Activated gamma-delta T cell (primary cell): ENCODE results near the gene VWCE.

Experiments
- DNase-seq: peaks from one replicate; lab custom pipeline; 2025; lab: John Stamatoyannopoulos, UW

Gene VWCE

DNA sequence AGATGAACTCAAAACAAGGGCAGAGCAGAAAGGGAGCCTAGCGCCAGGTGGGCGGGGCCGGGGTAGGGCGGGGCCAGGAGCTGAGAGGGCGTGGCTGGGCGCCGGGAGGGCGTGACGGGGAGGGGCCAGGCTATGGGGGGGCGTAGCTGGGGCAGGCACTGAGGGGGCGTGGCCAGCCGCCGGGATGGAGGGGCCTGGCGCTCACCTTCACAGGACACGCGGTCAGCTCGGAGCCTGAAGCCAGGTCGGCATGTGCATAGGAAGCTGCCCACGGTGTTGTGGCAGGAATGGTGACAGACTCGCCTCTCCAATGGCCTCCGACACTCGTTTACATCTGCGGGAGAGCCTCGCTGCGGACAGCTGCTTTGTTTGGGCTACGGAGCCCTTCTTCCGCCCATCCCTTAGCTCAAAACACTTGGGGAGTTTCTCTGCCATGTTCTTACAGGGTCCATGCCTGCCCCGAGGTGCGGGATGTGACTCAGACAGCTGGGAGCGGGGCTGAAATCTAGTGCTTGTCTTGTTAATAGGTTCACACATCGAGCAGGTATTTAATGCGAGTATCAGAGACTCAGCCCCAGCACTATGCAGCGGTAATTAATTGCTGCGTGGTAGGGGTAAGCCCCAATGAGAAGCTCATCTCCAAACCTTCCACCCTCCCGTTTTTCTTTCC is 13.4 kb downstream of the VWCE start:
- no peak for DNase-seq

DNA sequence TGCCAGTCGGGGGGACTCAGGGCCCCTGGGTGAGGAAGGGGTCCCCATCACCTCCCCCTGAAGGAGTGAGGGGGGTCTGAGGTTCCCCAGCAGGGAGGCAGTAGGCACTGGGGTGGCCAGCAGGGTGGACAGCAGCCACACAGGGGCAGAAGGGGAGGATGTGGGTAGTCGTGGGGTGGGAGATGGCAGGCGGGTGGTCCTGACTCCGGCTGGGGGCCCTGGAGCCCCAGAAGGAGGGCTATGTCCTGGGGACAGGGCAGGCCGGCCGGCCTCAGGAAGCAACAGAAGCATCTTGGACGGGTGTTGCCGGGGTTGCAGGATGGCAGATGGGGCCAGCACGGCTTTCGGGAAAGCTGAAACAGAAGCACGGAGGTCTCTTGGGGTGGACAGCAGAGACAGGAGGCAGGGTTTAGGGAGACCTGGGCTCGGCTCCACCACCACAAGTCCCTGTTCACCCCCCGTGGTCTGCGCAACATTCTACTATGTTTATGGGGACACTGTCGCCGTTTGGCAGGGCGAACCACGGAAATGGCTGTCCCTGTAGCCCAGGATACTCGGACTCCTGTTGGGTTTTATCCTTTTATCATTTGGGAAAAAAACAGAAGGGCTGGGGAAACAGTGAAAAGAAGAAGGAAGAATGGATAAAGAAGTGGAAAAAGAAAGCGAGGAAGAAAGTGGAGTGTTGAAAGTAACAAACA is 14.1 kb downstream of the VWCE start:
- DNase-seq: no peak

- DNase-seq: no peak
Measured at GRCh38 chr11:61279934-61280659, 15.0 kb downstream of the VWCE start.

GRCh38 chr11:61278001-61278470 is 17.1 kb downstream of the VWCE start:
- DNase-seq: no peak

DNA sequence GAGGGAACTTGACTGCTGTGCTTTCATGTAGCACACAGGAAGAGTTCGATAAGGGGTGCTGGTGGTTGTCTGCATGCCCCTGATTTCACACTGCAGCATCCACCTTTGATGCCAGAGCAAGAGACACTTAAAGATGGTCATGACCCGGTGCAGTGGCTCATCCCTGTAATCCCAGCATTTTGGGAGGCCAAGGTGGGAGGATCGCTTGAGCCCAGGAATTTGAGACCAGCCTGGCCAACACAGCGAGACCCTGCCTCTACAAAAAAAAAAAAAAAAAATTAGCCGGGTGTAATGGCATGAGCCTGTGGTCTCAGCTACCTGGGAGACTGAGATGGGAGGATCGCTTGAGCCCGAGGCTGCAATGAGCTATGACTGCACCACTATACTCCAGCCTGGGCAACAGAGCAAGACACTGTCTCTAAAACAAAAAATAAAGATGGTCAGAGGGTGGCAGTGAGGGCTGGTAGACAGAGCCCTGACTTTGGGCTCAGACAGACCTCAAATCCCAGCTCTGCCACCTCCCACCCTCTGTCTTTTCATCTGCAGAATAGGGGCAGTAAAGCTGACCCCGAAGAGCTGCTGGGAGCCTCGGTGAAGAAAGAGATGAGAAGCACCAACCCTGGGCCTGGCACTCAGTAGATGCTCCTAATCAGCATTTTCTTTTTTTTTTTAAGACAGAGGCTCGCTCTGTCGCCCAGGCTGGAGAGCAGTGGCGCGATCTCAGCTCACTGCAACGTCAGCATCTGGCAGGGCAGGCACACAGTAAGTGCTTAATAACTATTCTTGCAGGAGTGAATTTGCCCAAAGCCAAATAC is 17.7 kb downstream of the VWCE start:
- no peak for DNase-seq

GRCh38 chr11:61275191-61275590 is 19.9 kb downstream of the VWCE start:
- no peak for DNase-seq

DNA sequence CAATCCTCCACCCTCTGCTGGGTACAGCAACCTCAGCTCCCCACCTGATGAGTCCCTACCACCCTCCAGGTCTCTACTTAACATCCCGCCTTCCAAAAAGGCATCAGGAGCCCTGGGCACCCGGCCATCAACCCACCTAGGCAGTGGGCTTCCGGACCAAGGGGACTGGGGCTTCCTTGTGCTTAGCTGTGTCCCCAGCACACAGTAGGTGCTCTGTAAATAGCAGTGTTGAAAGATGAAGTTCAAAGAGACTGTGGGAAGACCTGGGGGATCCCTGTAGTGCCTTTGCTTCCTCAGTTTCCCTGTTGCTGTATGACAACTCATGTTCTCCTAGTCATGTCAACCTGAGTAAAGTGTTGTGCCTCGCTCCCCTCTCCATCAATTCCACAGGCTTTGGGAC is 21.0 kb downstream of the VWCE start:
- DNase-seq: no peak

DNA sequence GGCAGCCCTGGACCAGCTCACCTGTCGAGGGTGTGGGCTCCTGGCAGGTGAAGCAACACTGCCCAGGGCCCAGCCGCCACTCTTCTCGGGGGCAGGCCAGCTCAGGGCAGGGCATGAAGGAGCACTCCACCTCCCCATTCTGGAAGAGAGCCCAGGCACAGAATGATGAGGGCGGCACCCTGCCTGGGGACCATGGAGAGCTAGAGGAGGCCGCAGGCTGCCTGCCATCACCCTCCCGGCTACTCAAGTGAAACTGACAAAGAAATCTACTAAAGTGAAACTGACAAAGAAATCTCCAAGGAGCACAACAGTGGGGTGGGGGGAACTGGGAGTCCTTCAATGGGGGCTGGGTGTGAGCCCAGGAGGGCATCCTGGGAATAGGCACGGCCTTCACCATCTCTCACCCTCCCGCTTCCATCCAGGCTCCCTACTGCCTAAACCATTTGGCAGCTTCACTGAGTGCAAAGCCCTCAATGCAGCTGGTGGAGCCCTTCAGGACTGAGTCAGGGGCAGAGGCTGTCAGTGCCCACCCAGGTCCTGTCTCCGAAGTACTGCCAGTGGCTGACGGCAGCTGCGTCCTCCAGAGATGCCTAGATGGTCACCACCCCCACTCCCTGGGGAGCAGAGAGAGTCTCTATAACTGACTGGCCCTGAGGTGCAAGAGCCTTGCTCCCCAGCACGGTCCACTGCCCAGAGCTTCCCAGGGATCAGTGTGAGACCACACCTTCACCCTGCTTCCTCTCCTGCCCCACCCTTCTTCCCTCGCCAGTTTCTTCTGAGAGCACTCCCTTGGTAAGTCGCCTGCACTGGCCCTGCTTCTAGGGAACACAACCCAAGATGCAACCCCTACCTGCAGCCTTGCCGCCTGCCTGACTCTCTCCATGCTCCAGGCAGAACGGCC is 21.7 kb downstream of the VWCE start:
- DNase-seq: no peak

DNA sequence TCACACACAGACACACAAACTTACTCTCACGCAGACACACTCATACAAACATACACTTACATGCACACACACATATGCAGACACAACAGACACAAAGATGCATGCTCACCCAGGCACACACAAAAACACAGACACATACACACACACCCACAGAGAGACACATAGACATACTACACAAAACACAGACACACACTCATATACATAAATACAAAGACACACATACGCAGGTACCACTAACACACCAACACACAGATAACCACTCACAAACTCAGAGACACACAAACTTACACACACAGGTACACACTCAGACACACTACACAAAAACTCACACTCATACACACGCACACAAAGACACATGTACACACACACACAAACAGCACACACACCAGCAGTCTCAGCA is 22.4 kb downstream of the VWCE start:
- DNase-seq: no peak

GRCh38 chr11:61270354-61271076 is 24.6 kb downstream of the VWCE start:
- DNase-seq: no peak

- no peak for DNase-seq
Measured at GRCh38 chr11:61268588-61269250, 26.4 kb downstream of the VWCE start.

DNA sequence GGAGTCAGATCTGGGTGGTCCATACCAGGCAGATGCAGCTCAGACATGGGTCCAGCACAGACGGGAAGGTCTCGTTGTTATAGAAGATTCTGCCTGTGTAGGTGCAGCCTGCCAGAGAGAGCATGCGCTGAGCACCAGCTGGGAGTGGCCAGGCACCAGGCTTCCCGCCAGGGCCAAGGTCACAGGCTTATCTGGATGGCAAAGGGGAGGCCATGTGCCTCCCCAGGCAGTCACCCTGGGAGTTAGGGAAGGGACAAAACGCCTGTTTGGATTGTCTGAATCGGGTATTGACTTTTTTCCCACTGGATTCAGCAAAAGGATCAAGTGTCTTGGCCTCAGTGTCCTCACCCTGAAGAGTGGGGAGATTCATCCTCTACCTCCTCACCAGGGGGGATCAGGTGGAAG is 27.7 kb downstream of the VWCE start:
- no peak for DNase-seq

DNA sequence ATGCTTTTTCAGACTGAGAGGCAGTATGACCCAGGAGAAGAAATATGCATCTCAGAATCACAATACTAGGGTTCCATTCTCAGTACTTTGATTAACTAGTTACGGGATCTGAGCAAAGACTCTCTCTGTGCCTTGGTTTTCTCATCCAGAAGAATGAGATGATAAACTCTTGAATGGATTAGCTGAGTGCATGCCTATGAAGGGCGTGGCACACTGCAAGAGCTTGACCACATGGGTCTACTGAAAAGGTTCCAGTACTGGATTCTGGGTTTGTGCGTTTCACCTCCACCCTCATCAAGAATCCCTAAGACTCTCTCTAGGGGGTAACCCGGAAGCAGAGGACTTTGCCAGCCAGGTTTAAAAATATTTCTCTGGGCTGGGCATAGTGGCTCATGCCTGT is 28.5 kb downstream of the VWCE start:
- DNase-seq: no peak

GRCh38 chr11:61265357-61265756 is 29.8 kb downstream of the VWCE start:
- DNase-seq: no peak

DNA sequence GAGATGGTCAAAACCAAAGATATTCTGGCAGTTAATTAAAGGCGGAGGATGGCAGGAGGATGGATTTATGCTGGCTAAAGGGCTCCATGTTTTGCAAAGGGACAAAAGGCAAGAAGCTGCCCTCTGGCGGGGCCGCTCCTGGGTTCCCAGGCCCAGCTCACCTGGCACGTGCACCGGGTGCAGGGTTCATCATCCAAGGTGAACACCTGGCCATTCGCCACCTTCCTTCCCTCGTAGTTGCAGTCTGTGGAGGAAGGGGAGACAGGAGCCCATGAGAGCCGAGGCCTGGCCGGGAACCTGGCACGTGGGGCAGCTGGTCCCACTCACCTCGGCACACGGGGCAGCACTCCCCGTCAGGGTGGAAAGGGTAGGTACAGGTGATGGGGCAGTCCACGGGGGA is 30.3 kb downstream of the VWCE start:
- no peak for DNase-seq

DNA sequence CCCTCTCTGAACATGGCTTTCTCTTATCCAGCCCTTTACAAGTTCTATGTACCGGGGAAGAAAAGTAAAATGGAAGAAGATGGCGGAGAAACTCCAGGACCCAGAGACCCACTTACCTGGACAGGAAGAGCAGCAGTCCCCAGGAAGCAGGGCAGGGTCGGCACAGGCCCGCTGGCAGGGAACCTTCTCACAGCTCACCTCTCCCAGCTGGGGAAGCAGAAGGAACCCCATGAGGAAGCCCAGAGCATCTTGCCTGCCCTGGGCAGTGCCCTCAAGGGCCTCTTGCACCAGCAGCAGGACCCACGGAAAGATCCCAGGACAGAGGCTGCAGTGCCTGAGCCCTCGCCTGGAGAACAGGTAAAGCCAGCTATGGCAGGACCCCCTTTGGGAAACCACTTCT is 30.7 kb downstream of the VWCE start:
- no peak for DNase-seq

DNA sequence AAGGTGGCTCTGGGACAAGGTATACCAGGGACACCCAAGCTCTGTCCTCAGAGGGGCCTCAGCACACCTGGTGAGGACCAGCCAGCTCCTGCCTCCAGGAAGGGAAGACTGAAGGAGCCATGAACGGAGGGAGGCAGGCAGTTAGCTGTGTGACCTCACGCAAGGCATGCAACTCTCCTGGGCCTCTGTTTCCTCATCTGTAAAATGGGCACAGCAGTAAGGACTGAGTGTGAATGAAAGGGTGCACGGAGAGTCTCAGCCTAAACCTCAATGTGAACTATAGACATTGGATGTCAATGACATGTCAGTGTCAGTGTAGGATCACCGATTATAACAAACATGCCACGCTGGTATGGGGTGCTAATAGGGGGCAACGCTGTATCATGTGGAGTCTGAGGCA is 35.8 kb downstream of the VWCE start:
- no peak for DNase-seq

DNA sequence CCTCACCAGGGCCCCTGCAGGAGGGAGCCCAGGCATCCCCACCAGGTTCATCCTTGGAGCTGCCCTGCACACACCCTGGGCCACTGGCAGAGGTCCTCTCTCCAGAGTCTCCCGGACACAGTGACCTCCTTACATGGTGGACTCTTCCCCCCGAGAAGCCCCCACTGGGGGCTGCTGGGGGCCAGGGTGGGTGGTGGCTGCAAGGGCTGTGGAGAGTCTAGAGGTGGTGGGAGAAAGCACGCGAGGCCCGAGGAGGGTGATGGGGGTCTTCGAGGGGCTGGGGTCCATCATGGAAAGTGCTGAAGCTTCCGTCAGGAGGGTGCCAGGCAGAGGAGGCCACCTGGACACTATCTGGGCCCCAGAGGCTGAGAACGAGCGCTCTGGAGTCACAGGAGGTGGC is 36.6 kb downstream of the VWCE start:
- no peak for DNase-seq

DNA sequence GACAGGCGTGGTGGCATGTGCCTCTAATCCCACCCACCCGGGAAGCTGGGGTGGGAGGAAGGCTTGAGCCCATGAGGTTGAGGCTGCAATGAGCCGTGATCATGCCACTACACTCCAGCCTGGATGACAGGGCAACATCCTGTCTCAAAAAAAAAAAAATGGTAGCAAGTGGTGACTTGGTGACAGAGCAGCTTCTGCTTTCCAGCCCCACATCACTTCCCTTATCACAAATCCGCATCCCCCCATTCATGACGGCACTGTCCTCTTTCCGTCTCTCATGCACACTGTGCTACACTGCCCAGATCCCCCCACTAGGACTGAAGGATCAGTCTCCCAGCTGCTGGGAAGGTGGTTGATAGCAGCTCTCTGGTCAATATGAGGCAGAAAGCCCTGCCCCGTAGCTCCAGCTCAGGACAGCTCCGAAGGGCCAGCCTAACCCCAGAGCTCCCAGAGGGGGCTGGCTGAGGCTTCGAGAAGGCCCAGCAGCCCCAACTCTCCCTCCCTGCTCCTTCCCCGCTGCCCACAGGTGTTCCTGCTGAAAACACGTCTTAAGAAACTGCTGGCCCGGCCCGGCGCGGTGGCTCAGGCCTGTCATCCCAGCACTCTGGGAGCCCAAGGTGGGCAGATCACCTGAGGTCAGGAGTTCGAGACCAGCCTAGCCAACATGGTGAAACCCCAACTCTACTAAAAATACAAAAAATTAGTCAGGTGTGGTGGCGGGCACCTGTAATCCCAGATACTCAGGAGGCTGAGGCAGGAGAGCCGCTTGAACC is 38.2 kb downstream of the VWCE start:
- no peak for DNase-seq
